OCI-LY3 (cell line): ENCODE results near the gene SLC25A26.

Experiments
- H2AFZ ChIP-seq: fragments of 200-600, 300-600 bp; shearing (Covaris generic); 2 replicates; pipeline ENCODE4 v1.6.0; 2014; ENCODE audit warnings: antibody characterized with exemption, low read depth, low read length
- H3K27ac ChIP-seq: fragments of 200-600, 300-600 bp; sonication (generic); 2 replicates; pipeline ENCODE4 v1.5.1; 2014; ENCODE audit warnings: mild to moderate bottlenecking, low read length, moderate library complexity, mixed read lengths
- H3K27me3 ChIP-seq: fragments of 200-600, 300-600 bp; sonication (generic); 2 replicates; pipeline ENCODE4 v1.6.1; 2014; ENCODE audit warnings: low read depth, low read length, mixed read lengths
- H3K36me3 ChIP-seq: fragments of 200-600, 300-600 bp; sonication (generic); replicated peaks from 2 replicates; pipeline ENCODE3; 2014; ENCODE audit warnings: low read depth, low read length, mixed read lengths
- H3K4me1 ChIP-seq: fragments of 300-600, 200-600 bp; sonication (generic); 2 replicates; pipeline ENCODE4 v1.6.1; 2014; ENCODE audit warnings: low read length, mixed read lengths
- H3K4me2 ChIP-seq: fragments of 200-600, 300-600 bp; sonication (generic); 2 replicates; pipeline ENCODE4 v1.6.1; 2014; ENCODE audit warnings: low read length, mixed read lengths
- H3K4me3 ChIP-seq: fragments of 300-600, 200-600 bp; sonication (generic); 2 replicates; pipeline ENCODE4 v1.5.1; 2014; ENCODE audit warnings: antibody characterized with exemption, mild to moderate bottlenecking, low read length, moderate library complexity
- H3K79me2 ChIP-seq: fragments of 300-600, 200-600 bp; shearing (Covaris generic); 2 replicates; pipeline ENCODE4 v1.6.1; 2014; ENCODE audit warnings: mild to moderate bottlenecking, low read length, mixed read lengths
- H3K9ac ChIP-seq: fragments of 300-600, 200-600 bp; shearing (Covaris generic); 2 replicates; pipeline ENCODE4 v1.6.0; 2014; ENCODE audit warnings: mild to moderate bottlenecking, low read length, moderate library complexity
- H3K9me3 ChIP-seq: fragments of 200-600, 300-600 bp; shearing (Covaris generic); 2 replicates; pipeline ENCODE4 v1.6.1; 2014; ENCODE audit warnings: low read length, mixed read lengths; ENCODE audit not compliant: insufficient read depth
- H4K20me1 ChIP-seq: fragments of 200-600, 300-600 bp; sonication (generic); 2 replicates; pipeline ENCODE4 v1.6.1; 2016; ENCODE audit warnings: low read length, mixed read lengths; ENCODE audit not compliant: insufficient read depth
- EZH2phosphoT487 ChIP-seq: fragments of 200-600 bp; shearing (Covaris generic); IDR thresholded peaks from 2 replicates; pipeline ENCODE4 v1.6.1; 2018; ENCODE audit warnings: antibody characterized with exemption, mixed run types, low read depth
- TF ChIP-seq, protein P1 (sequence below): fragments of 200-600, 300-600 bp; sonication (generic); IDR thresholded peaks from 2 replicates; pipeline ENCODE4 v1.5.1; 2014; ENCODE audit warnings: antibody characterized with exemption, low read length, low read depth

Gene SLC25A26

DNA sequence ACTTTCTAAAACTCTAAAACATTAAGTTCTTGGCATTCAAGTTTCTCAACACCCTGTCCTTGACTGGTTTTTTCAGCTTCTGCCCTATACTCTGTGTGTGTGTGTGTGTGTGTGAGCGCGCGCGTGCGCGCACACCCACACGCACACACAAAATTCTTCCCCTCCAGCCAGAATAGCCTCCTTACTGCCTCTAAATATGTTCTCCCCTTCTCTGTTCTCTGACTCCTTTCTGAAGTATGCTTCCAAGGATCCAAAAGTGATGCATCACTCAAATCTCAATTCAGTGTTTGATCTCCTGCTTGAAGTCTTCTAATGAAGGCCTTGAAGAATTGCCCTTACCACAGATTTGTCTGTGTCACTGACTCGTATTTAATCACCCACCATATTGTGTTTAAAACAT lies 129.8 kb downstream of the SLC25A26 start:
- no peaks in the 10 kb centered on the region for H3K9me3 ChIP-seq
- H3K4me3 ChIP-seq: no peak overlapping the region
- H3K27me3 ChIP-seq: no peaks in the 10 kb centered on the region
- H3K27ac ChIP-seq: no peak overlapping the region
- H3K36me3 ChIP-seq: peaks cover 4% of the 10 kb centered on the region
- peaks cover 5% of the 10 kb centered on the region for H3K4me1 ChIP-seq
- no peaks in the 10 kb centered on the region for H4K20me1 ChIP-seq
- TF ChIP-seq, protein P1, sequence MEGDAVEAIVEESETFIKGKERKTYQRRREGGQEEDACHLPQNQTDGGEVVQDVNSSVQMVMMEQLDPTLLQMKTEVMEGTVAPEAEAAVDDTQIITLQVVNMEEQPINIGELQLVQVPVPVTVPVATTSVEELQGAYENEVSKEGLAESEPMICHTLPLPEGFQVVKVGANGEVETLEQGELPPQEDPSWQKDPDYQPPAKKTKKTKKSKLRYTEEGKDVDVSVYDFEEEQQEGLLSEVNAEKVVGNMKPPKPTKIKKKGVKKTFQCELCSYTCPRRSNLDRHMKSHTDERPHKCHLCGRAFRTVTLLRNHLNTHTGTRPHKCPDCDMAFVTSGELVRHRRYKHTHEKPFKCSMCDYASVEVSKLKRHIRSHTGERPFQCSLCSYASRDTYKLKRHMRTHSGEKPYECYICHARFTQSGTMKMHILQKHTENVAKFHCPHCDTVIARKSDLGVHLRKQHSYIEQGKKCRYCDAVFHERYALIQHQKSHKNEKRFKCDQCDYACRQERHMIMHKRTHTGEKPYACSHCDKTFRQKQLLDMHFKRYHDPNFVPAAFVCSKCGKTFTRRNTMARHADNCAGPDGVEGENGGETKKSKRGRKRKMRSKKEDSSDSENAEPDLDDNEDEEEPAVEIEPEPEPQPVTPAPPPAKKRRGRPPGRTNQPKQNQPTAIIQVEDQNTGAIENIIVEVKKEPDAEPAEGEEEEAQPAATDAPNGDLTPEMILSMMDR: no peak
- TF ChIP-seq EZH2phosphoT487: no peak
- no peak overlapping the region for H3K4me2 ChIP-seq
- H2AFZ ChIP-seq: no peak overlapping the region
- no peaks in the 10 kb centered on the region for H3K79me2 ChIP-seq
- H3K9ac ChIP-seq: no peak overlapping the region

DNA sequence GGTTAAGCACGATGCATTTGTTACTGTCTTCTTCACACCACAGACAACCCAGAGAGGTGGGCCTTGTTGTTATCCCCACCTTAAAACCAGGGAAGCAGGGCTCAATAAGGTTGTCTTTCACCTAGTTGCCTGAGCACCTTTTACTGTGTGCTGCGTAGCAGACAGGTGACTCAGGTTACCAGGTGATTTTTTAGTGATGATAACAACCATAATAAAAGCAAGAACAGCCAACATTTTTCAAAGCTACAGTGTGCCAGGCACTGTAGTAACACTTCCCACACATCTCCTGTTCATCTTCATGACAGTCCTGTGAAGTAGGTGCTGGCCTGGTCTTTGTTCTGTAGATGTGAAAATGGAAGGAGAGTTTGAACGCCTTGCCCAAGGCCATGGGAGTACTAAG lies 132.2 kb downstream of the SLC25A26 start:
- no peak overlapping the region for H3K4me3 ChIP-seq
- TF ChIP-seq, protein P1: no peak
- no peak for TF ChIP-seq EZH2phosphoT487
- H2AFZ ChIP-seq: no peak overlapping the region
- H3K4me2 ChIP-seq: no peak overlapping the region
- no peaks in the 10 kb centered on the region for H4K20me1 ChIP-seq
- no peak overlapping the region for H3K9ac ChIP-seq
- no peaks in the 10 kb centered on the region for H3K9me3 ChIP-seq
- H3K4me1 ChIP-seq: peaks cover 20% of the 10 kb centered on the region
- peaks cover 2% of the 10 kb centered on the region for H3K36me3 ChIP-seq
- no peaks in the 10 kb centered on the region for H3K27me3 ChIP-seq
- H3K27ac ChIP-seq: no peak overlapping the region
- no peaks in the 10 kb centered on the region for H3K79me2 ChIP-seq

DNA sequence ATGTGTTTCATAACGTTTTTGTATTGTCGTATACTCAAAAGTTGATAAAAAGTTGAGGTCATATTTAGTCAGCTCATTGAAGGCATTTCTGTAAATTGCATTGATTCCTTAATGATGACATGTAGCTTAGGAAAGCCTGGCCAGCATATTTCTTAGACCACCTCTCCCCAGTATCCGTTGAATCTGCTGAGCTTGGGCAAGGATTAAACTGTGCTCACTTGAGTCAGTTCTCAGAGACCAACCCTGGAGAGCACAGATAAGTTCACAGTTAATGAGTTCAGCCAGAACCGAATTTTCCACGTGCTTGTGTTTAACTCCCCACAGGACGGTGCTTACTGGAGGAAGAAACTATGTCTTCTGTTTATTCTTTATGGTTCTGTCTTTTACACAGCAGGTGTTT lies 132.7 kb downstream of the SLC25A26 start:
- Histone ChIP-seq H4K20me1 (no peaks in the 10 kb centered on the region), H3K9ac (no peak overlapping the region), H3K79me2 (no peaks in the 10 kb centered on the region), H3K4me1 (peaks cover 20% of the 10 kb centered on the region), H3K36me3 (no peaks in the 10 kb centered on the region), H3K4me3 (no peak overlapping the region), H3K27me3 (no peaks in the 10 kb centered on the region), H3K9me3 (no peaks in the 10 kb centered on the region), H2AFZ (no peak overlapping the region), H3K27ac (no peak overlapping the region), H3K4me2 (no peak overlapping the region)
- TF ChIP-seq, protein P1: no peak
- TF ChIP-seq EZH2phosphoT487: no peak

DNA sequence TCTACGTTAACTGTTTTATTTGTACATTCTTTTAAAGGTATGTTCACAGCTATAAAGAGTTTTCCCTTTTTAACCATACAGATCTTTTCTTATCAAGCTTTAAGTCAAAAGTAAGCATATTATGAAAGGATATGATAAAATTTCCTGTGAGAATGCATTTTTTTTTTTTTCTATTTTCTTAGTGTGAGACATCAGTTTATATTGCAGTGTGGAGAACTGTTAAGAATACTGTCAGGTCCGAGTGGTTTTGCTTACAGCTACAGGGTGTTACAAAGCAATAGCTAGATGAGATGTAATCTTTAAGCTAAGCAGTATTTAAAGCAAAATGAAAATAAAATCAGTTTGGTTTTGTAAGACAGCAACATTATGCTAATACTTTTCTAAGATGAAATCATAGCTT lies 133.2 kb downstream of the SLC25A26 start:
- TF ChIP-seq, protein P1: no peak
- TF ChIP-seq EZH2phosphoT487: no peak
- no peaks in the 10 kb centered on the region for H3K27me3 ChIP-seq
- peaks cover 20% of the 10 kb centered on the region for H3K4me1 ChIP-seq
- no peak overlapping the region for H3K9ac ChIP-seq
- H3K79me2 ChIP-seq: no peaks in the 10 kb centered on the region
- H3K4me3 ChIP-seq: no peak overlapping the region
- H3K4me2 ChIP-seq: no peak overlapping the region
- H3K36me3 ChIP-seq: no peaks in the 10 kb centered on the region
- no peak overlapping the region for H2AFZ ChIP-seq
- no peak overlapping the region for H3K27ac ChIP-seq
- H3K9me3 ChIP-seq: no peaks in the 10 kb centered on the region
- no peaks in the 10 kb centered on the region for H4K20me1 ChIP-seq
